Psoas muscle (tissue), 8 donors: Measurements from ENCODE around the gene ALPK3. TPM values are rescaled to one million over a fixed set of nuclear protein-coding genes. Genes with fewer than 3 reads are reported as not detected.

Source experiments
- ATAC-seq, 4 donors: fragments of 200-7000 bp; cut with Tn5 transposase; one replicate each; pipeline ENCODE4 v1.9.1; 2020; ENCODE audit warnings: moderate library complexity in 3 of 4, mild to moderate bottlenecking in 2 of 4
- DNase-seq, 2 donors: peaks; one replicate each; pipeline ENCODE4 v3.0.0-alpha.2; 2020
- H3K27ac ChIP-seq: fragments of 200-600 bp; one replicate; pipeline ENCODE4 v1.8.0; 2022
- H3K27me3 ChIP-seq, 3 donors: fragments of 200-600 bp in 1 of 3; one replicate each; pipeline versions ENCODE4 v1.6.1 to v1.8.0; 2013 to 2022; ENCODE audit warnings: low read length in 2 of 3, mild to moderate bottlenecking in 2 of 3, moderate library complexity in 1 of 3; ENCODE audit not compliant: insufficient read depth in 3 of 3
- H3K36me3 ChIP-seq, 2 donors: fragments of 200-600 bp in 1 of 2; one replicate each; pipeline versions ENCODE4 v1.6.1 to v1.8.0; 2013 to 2022; ENCODE audit warnings: low read depth in 1 of 2, mild to moderate bottlenecking in 1 of 2, moderate library complexity in 1 of 2; ENCODE audit not compliant: insufficient read depth in 1 of 2
- H3K4me1 ChIP-seq: fragments of 200-600 bp; one replicate; pipeline ENCODE4 v1.8.0; 2022
- H3K4me3 ChIP-seq: fragments of 200-600 bp; one replicate; pipeline ENCODE4 v1.8.0; 2022; ENCODE audit warnings: mild to moderate bottlenecking
- H3K9me3 ChIP-seq: fragments of 200-600 bp; one replicate; pipeline ENCODE4 v1.8.0; 2022
- CTCF ChIP-seq: fragments of 200-600 bp; IDR thresholded peaks from one replicate; pipeline ENCODE4 v1.8.0; 2022; ENCODE audit warnings: antibody characterized with exemption
- WGBS, 3 donors: extraction: QIAGEN DNeasy Blood & Tissue Kit; methylation state at CpG; one replicate each; pipeline versions ENCODE4 v1.1.6 to v1.1.7; 2013; 5-methylcytosine and 5-hydroxymethylcytosine counted together
- intact Hi-C, 2 donors: fragments of 100-400 bp; cut with DNase I; formaldehyde crosslinking; loops; one replicate each; pipeline versions ENCODE4 v1.11.0 to v1.14.2; 2022
- polyA plus RNA-seq, 3 donors: library from polyadenylated mRNA; stranded (reverse); fragments of 200-250 nt; gene quantifications; one replicate each; pipeline ENCODE4 v1.2.3, GENCODE V29; 2013
- total RNA-seq, 4 donors: library from RNA; stranded (reverse); fragmentation: NEBNext Ultra II Directional in 2 of 4; extraction: Animal tissue kit (Norgen Biotek cat#: 25700) in 2 of 4; gene quantifications; one replicate each; pipeline versions ENCODE4 v1.2.1 to v1.2.4, GENCODE V29; 2021 to 2023
- donor health status: healthy with polysubstance abuse.
- donor health status: DM: no; HTN: no; CAD: no; lungs with moderate emphysema.
- donor health status: Bipolar disorder and iron deficiency.
- donor health status: healthy.
- donor health status: DM: yes; HTN: yes; CAD: no.
- donor health status: DM: no; HTN: no; CAD: no.
- donor health status: DM: no; HTN: no; CAD: no.
- donor health status: DM: yes; HTN: yes; CAD: no.

ALPK3 gene
- total and polyA plus RNA-seq, 7 donors = 75.7 to 461 (median 245) TPM

GRCh38 chr15:84852212-84852611 lies 35.1 kb downstream of the ALPK3 start:
- intact Hi-C loops = no loop called here
- Histone ChIP-seq H3K4me3 (no peak overlapping the region), H3K27ac (peak overlapping the region; percentile 47), H3K9me3 (no peaks in the 10 kb centered on the region), H3K4me1 (peaks cover 20% of the 10 kb centered on the region), H3K27me3 (no peaks in the 10 kb centered on the region), H3K36me3 (peaks cover 0 to 34% of the 10 kb centered on the region in 2 donors)
- DNase-seq (no peak), ATAC-seq (no peak)
- no peak for TF ChIP-seq CTCF
- WGBS, 3 donors = 81 to 87% (median 84%) methylated on average over 5 of the region's 5 CpGs

- Histone ChIP-seq H3K36me3 (peaks cover 7 to 58% of the 10 kb centered on the region in 2 donors), H3K27me3 (no peaks in the 10 kb centered on the region), H3K9me3 (no peaks in the 10 kb centered on the region), H3K27ac (peak overlapping the region; percentile 38), H3K4me3 (no peak overlapping the region), H3K4me1 (peaks cover 25% of the 10 kb centered on the region)
- DNase-seq (no peak), ATAC-seq (peak in 2 of 4 donors; percentile 11 to 20)
- WGBS, 3 donors = 28 to 44% (median 32%) methylated on average over 9 of the region's 9 CpGs
- TF ChIP-seq CTCF = no peak
- intact Hi-C loops = no loop called here
Measured at GRCh38 chr15:84855136-84855535, 38.0 kb downstream of the ALPK3 start.

GRCh38 chr15:84855765-84856164 lies 38.6 kb downstream of the ALPK3 start:
- ATAC-seq = peak in 3 of 4 donors; percentile 30 to 63 (median 38)
- intact Hi-C loops = no loop called here
- TF ChIP-seq CTCF = no peak
- H3K4me1 ChIP-seq = peaks cover 25% of the 10 kb centered on the region
- peaks cover 7 to 64% of the 10 kb centered on the region in 2 donors for H3K36me3 ChIP-seq
- H3K4me3 ChIP-seq = no peak overlapping the region
- no peaks in the 10 kb centered on the region for H3K27me3 ChIP-seq
- no peak for DNase-seq
- H3K9me3 ChIP-seq = no peaks in the 10 kb centered on the region
- peak overlapping the region; percentile 38 for H3K27ac ChIP-seq

- Histone ChIP-seq H3K4me3 (no peak overlapping the region), H3K27ac (peak overlapping the region; percentile 46), H3K9me3 (no peaks in the 10 kb centered on the region), H3K36me3 (peaks cover 7 to 76% of the 10 kb centered on the region in 2 donors), H3K27me3 (no peaks in the 10 kb centered on the region), H3K4me1 (peaks cover 25% of the 10 kb centered on the region)
- no peak for TF ChIP-seq CTCF
- peak; percentile 23 to 82 (median 70) for ATAC-seq
- intact Hi-C loops = no loop called here
- peak in 1 of 2 donors; percentile 77 for DNase-seq
- WGBS, 3 donors = 78 to 85% (median 78%) methylated on average over 13 to 16 of the region's 16 CpGs
Measured at GRCh38 chr15:84856731-84857417, 39.7 kb downstream of the ALPK3 start.
